Vagina (tissue), 2 donors: Measurements from ENCODE around the gene TYR.
"Not testable (repeated sequence)": the region's sequence is repeated elsewhere in the genome, so short reads cannot be mapped to it uniquely, and the experiment has no call there.

Source experiments
- CTCF ChIP-seq, 3 experiments: fragments of 450-650 bp in 2 of 3; fragments of 200-600 bp in 1 of 3; sonication (generic) in 1 of 3; IDR thresholded peaks; one replicate each; pipeline ENCODE4 v1.5.1; 2017 to 2019; ENCODE audit warnings: antibody characterized with exemption in 3 of 3, mild to moderate bottlenecking in 2 of 3, moderate library complexity in 2 of 3
- POLR2A ChIP-seq, 2 donors: fragments of 450-650 bp; IDR thresholded peaks; one replicate each; pipeline ENCODE4 v1.6.1; 2017; ENCODE audit warnings: antibody characterized with exemption in 2 of 2, mild to moderate bottlenecking in 2 of 2, moderate library complexity in 2 of 2
- POLR2AphosphoS5 ChIP-seq, 2 donors: sonication (generic); formaldehyde crosslinking; IDR thresholded peaks; one replicate each; pipeline ENCODE4 v1.9.0; 2017; ENCODE audit warnings: antibody characterized with exemption in 2 of 2, mild to moderate bottlenecking in 2 of 2, low read depth in 1 of 2; ENCODE audit not compliant: insufficient read depth in 1 of 2

DNA sequence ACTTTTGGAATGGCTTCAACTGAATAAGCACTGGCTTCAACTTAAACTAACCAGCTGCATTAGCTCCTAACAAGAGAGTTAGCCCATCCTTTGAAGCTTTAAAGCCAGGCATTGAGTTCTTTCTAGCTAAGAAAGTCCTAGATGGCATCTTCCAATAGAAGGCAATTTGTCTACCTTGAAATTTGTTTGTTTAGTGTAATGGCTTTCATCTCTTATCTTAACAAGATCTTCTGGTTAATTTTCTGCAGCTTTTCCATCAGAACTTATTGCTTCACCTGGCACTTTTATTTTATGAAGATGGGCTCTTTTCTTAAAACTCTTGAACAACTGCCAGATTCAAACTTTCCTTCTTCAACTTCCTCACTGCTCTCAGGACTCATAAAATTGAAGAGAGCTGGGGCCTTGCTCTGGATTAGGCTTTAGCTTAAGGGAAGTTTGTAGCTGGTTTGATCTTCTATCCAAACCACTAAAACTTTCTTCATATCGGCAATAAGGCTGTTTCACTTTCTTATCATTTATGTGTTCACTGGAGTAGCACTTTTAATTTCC lies 94.9 kb downstream of the TYR start:
- not testable (repeated sequence) for TF ChIP-seq CTCF (IDR thresholded peaks at IDR 0.05); POLR2A (IDR thresholded peaks at IDR 0.05); POLR2AphosphoS5 (IDR thresholded peaks at IDR 0.05; ENCODE audit: insufficient read depth in 1 of 2, low read depth in 1 of 2)
